ENCODE results near the gene SEC63. TPM values are rescaled to one million over a fixed set of nuclear protein-coding genes. Genes with fewer than 3 reads are reported as not detected.
"Not testable (repeated sequence)": the region's sequence is repeated elsewhere in the genome, so short reads cannot be mapped to it uniquely, and the experiment has no call there.

The SEC63 gene
- polyA plus RNA-seq, 2 donors: 14.9 to 23.0 TPM

DNA sequence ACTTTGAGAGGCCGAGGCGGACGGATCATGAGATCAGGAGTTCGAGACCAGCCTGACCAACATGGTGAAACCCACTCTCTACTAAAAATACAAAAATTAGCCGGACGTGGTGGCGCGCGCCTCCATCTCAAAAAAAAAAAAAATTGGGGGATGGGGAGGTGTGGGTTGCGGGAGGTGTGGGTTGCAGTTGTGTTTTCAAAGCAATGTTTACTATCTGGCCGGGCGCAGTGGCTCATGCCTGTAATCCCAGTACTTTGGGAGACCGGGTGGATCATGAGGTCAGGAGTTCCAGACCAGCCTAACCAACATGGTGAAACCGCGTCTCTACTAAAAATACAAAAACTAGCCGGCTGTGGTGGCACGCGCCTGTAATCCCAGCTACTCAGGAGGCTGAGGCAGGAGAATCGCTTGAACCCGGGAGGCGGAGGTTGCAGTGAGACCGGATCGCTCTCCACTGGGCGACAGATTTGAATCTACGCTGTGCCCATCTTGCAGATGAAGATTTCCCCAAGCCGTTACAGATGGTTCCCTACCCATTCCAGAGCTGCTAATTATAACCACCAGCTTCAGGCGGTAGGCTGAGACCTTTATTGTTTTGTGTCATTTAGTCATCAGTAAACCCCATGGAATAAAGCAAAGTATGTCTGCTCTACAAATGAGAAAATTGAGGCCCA lies 818 bp upstream of the SEC63 start:
- Histone ChIP-seq H3K4me3 (ENCODE audit: low read depth in 1 of 2, low read length in 2 of 2) (peak overlapping the region; percentile 52 to 53), H3K27ac (ENCODE audit: low read depth in 2 of 2, low read length in 1 of 2) (peak overlapping the region in 1 of 2 donors; percentile 66)
- H3K9me3 ChIP-seq (ENCODE audit: control insufficient read depth in 2 of 2, insufficient read depth in 1 of 2, low read depth in 1 of 2, low read length in 1 of 2); H3K27me3 ChIP-seq (ENCODE audit: control insufficient read depth in 1 of 2, insufficient read depth in 2 of 2, low read length in 2 of 2); H3K36me3 ChIP-seq (ENCODE audit: control insufficient read depth in 2 of 2, insufficient read depth in 2 of 2, low read length in 1 of 2); H3K4me1 ChIP-seq (ENCODE audit: control insufficient read depth in 2 of 2, insufficient read depth in 2 of 2, low read length in 1 of 2): not testable (repeated sequence)
- WGBS, 2 donors: 75 to 76% methylated on average over 27 of the region's 27 CpGs

- H3K4me1 ChIP-seq (ENCODE audit: control insufficient read depth in 2 of 2, insufficient read depth in 2 of 2, low read length in 1 of 2): no peaks in the 10 kb centered on the region
- H3K27me3 ChIP-seq (ENCODE audit: control insufficient read depth in 1 of 2, insufficient read depth in 2 of 2, low read length in 2 of 2): no peaks in the 10 kb centered on the region
- H3K4me3 ChIP-seq (ENCODE audit: low read depth in 1 of 2, low read length in 2 of 2): peak overlapping the region; percentile 88 to 100
- H3K9me3 ChIP-seq (ENCODE audit: control insufficient read depth in 2 of 2, insufficient read depth in 1 of 2, low read depth in 1 of 2, low read length in 1 of 2): no peaks in the 10 kb centered on the region
- 0% methylated on average over 39 to 43 of the region's 43 CpGs for WGBS, 2 donors
- no peaks in the 10 kb centered on the region for H3K36me3 ChIP-seq (ENCODE audit: control insufficient read depth in 2 of 2, insufficient read depth in 2 of 2, low read length in 1 of 2)
- H3K27ac ChIP-seq (ENCODE audit: low read depth in 2 of 2, low read length in 1 of 2): peak overlapping the region; percentile 90 to 94
Observed at GRCh38 chr6:107957308-107957908, 600 bp downstream of the SEC63 start.

DNA sequence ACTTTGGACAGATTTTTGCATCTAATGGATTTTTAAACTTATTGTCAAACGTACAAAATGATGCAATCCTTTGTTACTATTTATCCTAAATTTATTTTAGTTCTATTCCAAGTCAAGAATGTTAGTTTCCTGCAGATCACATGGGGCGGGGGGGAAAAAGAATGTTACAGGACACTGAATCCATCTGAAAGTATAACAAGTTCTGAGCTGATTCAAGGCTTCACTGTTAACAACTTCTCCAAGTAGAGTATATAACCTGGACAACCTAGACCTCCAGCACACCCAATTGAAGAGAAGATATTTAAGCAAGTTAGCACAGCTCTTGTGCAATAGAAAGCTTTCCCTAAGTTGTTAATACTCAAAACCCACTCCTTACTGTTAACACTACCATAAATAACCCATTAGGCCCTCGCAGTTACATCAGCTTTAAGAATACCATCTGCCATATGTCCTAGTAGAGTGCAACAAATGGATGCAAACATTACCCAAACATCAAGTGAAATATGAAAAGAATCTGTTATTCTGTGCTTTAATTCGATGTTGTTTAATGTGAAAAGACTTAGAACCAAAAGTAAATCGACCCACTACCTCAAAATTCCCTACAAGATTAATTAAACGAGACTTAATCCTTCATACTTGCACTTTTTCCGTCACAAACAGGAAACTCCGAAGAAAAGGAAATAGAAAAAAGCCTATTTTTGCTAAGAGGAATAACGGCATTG lies 1.3 kb downstream of the SEC63 start:
- H3K4me3 ChIP-seq (ENCODE audit: low read depth in 1 of 2, low read length in 2 of 2): peak overlapping the region; percentile 88 to 100
- 3 to 5% methylated on average over 9 of the region's 9 CpGs for WGBS, 2 donors
- no peaks in the 10 kb centered on the region for H3K9me3 ChIP-seq (ENCODE audit: control insufficient read depth in 2 of 2, insufficient read depth in 1 of 2, low read depth in 1 of 2, low read length in 1 of 2)
- H3K4me1 ChIP-seq (ENCODE audit: control insufficient read depth in 2 of 2, insufficient read depth in 2 of 2, low read length in 1 of 2): no peaks in the 10 kb centered on the region
- no peaks in the 10 kb centered on the region for H3K27me3 ChIP-seq (ENCODE audit: control insufficient read depth in 1 of 2, insufficient read depth in 2 of 2, low read length in 2 of 2)
- peak overlapping the region; percentile 90 to 94 for H3K27ac ChIP-seq (ENCODE audit: low read depth in 2 of 2, low read length in 1 of 2)
- H3K36me3 ChIP-seq (ENCODE audit: control insufficient read depth in 2 of 2, insufficient read depth in 2 of 2, low read length in 1 of 2): no peaks in the 10 kb centered on the region

DNA sequence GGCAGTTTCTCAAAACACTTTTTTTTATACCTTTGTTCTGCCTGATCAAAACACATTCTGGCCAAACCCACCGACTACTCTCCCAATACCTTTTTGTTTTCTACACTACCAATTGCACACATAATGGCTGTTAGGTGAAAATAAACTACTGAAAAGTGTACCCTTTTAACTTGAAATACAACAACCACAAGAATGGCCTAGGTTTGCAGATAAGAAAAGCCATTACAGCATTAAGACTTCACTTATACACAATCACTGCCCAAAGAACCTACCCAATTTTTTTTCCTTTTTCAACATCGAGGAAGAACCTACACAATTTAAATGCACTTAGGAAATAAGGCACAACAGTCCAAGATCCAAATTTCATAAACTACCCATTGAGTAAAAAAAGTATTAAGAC lies 1.8 kb downstream of the SEC63 start:
- WGBS, 2 donors: 33 to 36% methylated on average over 2 of the region's 2 CpGs
- Histone ChIP-seq H3K36me3 (ENCODE audit: control insufficient read depth in 2 of 2, insufficient read depth in 2 of 2, low read length in 1 of 2) (no peaks in the 10 kb centered on the region), H3K27me3 (ENCODE audit: control insufficient read depth in 1 of 2, insufficient read depth in 2 of 2, low read length in 2 of 2) (no peaks in the 10 kb centered on the region), H3K27ac (ENCODE audit: low read depth in 2 of 2, low read length in 1 of 2) (no peak overlapping the region), H3K4me1 (ENCODE audit: control insufficient read depth in 2 of 2, insufficient read depth in 2 of 2, low read length in 1 of 2) (no peaks in the 10 kb centered on the region), H3K4me3 (ENCODE audit: low read depth in 1 of 2, low read length in 2 of 2) (peak overlapping the region in 1 of 2 donors; percentile 88), H3K9me3 (ENCODE audit: control insufficient read depth in 2 of 2, insufficient read depth in 1 of 2, low read depth in 1 of 2, low read length in 1 of 2) (no peaks in the 10 kb centered on the region)

DNA sequence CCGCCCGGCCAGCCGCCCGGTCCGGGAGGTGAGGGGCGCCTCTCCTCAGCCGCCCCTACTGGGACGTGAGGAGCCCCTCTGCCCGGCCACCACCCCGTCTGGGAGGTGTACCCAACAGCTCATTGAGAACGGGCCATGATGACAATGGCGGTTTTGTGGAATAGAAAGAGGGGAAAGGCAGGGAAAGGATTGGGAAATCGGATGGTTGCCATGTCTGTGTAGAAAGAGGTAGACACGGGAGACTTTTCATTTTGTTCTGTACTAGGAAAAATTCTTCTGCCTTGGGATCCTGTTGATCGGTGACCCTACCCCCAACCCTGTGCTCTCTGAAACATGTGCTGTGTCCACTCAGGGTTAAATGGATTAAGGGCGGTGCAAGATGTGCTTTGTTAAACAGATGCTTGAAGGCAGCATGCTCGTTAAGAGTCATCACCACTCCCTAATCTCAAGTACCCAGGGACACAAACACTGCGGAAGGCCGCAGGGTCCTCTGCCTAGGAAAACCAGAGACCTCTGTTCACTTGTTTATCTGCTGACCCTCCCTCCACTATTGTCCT lies 4.1 kb downstream of the SEC63 start:
- WGBS, 2 donors: 89 to 95% methylated on average over 15 to 17 of the region's 19 CpGs
- not testable (repeated sequence) for H3K27me3 ChIP-seq (ENCODE audit: control insufficient read depth in 1 of 2, insufficient read depth in 2 of 2, low read length in 2 of 2); H3K27ac ChIP-seq (ENCODE audit: low read depth in 2 of 2, low read length in 1 of 2); H3K36me3 ChIP-seq (ENCODE audit: control insufficient read depth in 2 of 2, insufficient read depth in 2 of 2, low read length in 1 of 2); H3K4me3 ChIP-seq (ENCODE audit: low read depth in 1 of 2, low read length in 2 of 2); H3K9me3 ChIP-seq (ENCODE audit: control insufficient read depth in 2 of 2, insufficient read depth in 1 of 2, low read depth in 1 of 2, low read length in 1 of 2); H3K4me1 ChIP-seq (ENCODE audit: control insufficient read depth in 2 of 2, insufficient read depth in 2 of 2, low read length in 1 of 2)

- Histone ChIP-seq H3K36me3 (ENCODE audit: control insufficient read depth in 2 of 2, insufficient read depth in 2 of 2, low read length in 1 of 2) (no peaks in the 10 kb centered on the region), H3K27ac (ENCODE audit: low read depth in 2 of 2, low read length in 1 of 2) (no peak overlapping the region), H3K27me3 (ENCODE audit: control insufficient read depth in 1 of 2, insufficient read depth in 2 of 2, low read length in 2 of 2) (no peaks in the 10 kb centered on the region), H3K9me3 (ENCODE audit: control insufficient read depth in 2 of 2, insufficient read depth in 1 of 2, low read depth in 1 of 2, low read length in 1 of 2) (no peaks in the 10 kb centered on the region), H3K4me3 (ENCODE audit: low read depth in 1 of 2, low read length in 2 of 2) (no peak overlapping the region), H3K4me1 (ENCODE audit: control insufficient read depth in 2 of 2, insufficient read depth in 2 of 2, low read length in 1 of 2) (no peaks in the 10 kb centered on the region)
- WGBS, 2 donors: 72 to 73% methylated on average over 6 of the region's 6 CpGs
Observed at GRCh38 chr6:107943626-107944439, 14.2 kb downstream of the SEC63 start.

DNA sequence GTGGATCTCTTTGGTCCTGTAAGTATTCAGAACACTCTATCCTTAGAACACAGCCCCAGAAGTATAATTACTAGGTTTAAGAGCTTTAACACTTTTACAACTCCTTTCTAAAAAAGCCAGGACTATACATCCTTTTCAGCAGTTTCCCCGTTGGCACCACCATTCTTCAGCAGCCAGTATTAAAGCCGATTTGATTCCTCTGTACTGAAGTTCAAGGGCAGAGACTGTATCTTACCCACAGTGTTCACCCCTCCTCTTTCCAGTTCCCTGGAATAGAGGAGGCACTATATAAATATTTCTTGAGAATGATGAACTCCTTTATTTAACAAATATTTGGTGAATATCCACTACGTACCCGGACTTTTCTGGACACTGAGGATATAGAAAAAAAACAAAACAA lies 15.9 kb downstream of the SEC63 start:
- Histone ChIP-seq H3K36me3 (ENCODE audit: control insufficient read depth in 2 of 2, insufficient read depth in 2 of 2, low read length in 1 of 2) (no peaks in the 10 kb centered on the region), H3K27me3 (ENCODE audit: control insufficient read depth in 1 of 2, insufficient read depth in 2 of 2, low read length in 2 of 2) (no peaks in the 10 kb centered on the region), H3K27ac (ENCODE audit: low read depth in 2 of 2, low read length in 1 of 2) (no peak overlapping the region), H3K4me3 (ENCODE audit: low read depth in 1 of 2, low read length in 2 of 2) (no peak overlapping the region), H3K9me3 (ENCODE audit: control insufficient read depth in 2 of 2, insufficient read depth in 1 of 2, low read depth in 1 of 2, low read length in 1 of 2) (no peaks in the 10 kb centered on the region), H3K4me1 (ENCODE audit: control insufficient read depth in 2 of 2, insufficient read depth in 2 of 2, low read length in 1 of 2) (no peaks in the 10 kb centered on the region)
- WGBS, 2 donors: 61 to 67% methylated on average over 4 of the region's 4 CpGs

DNA sequence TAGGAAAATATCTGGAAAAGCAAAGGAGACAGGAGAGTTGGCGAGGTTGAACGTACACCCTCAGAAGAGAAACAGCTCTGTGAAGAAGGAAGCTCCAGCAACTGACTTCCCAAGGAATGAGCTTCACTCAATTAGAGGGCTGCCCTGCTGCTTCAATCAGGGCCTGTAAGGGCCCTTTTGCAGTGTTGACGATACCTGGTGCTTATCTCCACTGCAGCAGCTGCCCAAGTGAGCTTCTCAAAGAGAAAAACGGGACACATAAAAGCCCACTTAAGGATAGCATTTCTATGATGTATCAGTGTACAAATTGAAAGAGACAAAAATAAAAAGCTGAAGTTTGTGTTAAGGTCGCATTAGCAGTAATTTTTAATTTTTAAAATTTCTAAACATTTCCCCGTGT lies 16.4 kb downstream of the SEC63 start:
- Histone ChIP-seq H3K27me3 (ENCODE audit: control insufficient read depth in 1 of 2, insufficient read depth in 2 of 2, low read length in 2 of 2) (no peaks in the 10 kb centered on the region), H3K4me1 (ENCODE audit: control insufficient read depth in 2 of 2, insufficient read depth in 2 of 2, low read length in 1 of 2) (no peaks in the 10 kb centered on the region)
- WGBS, 2 donors: 76 to 87% methylated on average over 6 of the region's 6 CpGs

GRCh38 chr6:107941199-107941598 lies 16.8 kb downstream of the SEC63 start:
- H3K27me3 ChIP-seq (ENCODE audit: control insufficient read depth in 1 of 2, insufficient read depth in 2 of 2, low read length in 2 of 2): no peaks in the 10 kb centered on the region
- no peak overlapping the region for H3K27ac ChIP-seq (ENCODE audit: low read depth in 2 of 2, low read length in 1 of 2)
- WGBS, 2 donors: 80 to 88% methylated on average over 2 of the region's 2 CpGs
- no peaks in the 10 kb centered on the region for H3K4me1 ChIP-seq (ENCODE audit: control insufficient read depth in 2 of 2, insufficient read depth in 2 of 2, low read length in 1 of 2)
- no peaks in the 10 kb centered on the region for H3K36me3 ChIP-seq (ENCODE audit: control insufficient read depth in 2 of 2, insufficient read depth in 2 of 2, low read length in 1 of 2)
- H3K4me3 ChIP-seq (ENCODE audit: low read depth in 1 of 2, low read length in 2 of 2): no peak overlapping the region
- H3K9me3 ChIP-seq (ENCODE audit: control insufficient read depth in 2 of 2, insufficient read depth in 1 of 2, low read depth in 1 of 2, low read length in 1 of 2): no peaks in the 10 kb centered on the region

More for the DNA sequence above, 16.4 kb downstream of the SEC63 start:
- Histone ChIP-seq H3K4me3 (ENCODE audit: low read depth in 1 of 2, low read length in 2 of 2) (no peak overlapping the region), H3K36me3 (ENCODE audit: control insufficient read depth in 2 of 2, insufficient read depth in 2 of 2, low read length in 1 of 2) (no peaks in the 10 kb centered on the region), H3K27ac (ENCODE audit: low read depth in 2 of 2, low read length in 1 of 2) (no peak overlapping the region), H3K9me3 (ENCODE audit: control insufficient read depth in 2 of 2, insufficient read depth in 1 of 2, low read depth in 1 of 2, low read length in 1 of 2) (no peaks in the 10 kb centered on the region)

Data from esophagus (tissue), 2 donors.